ENCODE measurements around the gene TPD52L2. TPM values are rescaled to one million over a fixed set of nuclear protein-coding genes. Genes with fewer than 3 reads are reported as not detected.

Gene TPD52L2
- polyA plus RNA-seq, 3 donors, result 137 to 167 (median 144) TPM

- Mint-ChIP-seq H3K36me3 (peaks cover 62 to 88% of the 10 kb centered on the region in 2 donors), H3K4me3 (no peak overlapping the region), H3K27ac (peak overlapping the region; percentile 2 to 99 (median 77)), H3K27me3 (ENCODE audit: low read depth in 3 of 3) (peaks cover 0 to 4% (median 1%) of the 10 kb centered on the region in 3 donors), H3K9me3 (peaks cover 0 to 2% (median 0%) of the 10 kb centered on the region in 7 donors), H3K4me1 (peaks cover 56% of the 10 kb centered on the region)
- peaks cover 65% of the 10 kb centered on the region for H4K20me1 ChIP-seq (ENCODE audit: insufficient read depth, low read length)
- peaks cover 37 to 50% of the 10 kb centered on the region in 2 donors for H3K4me1 ChIP-seq (ENCODE audit: control insufficient read depth in 1 of 2, insufficient read depth in 2 of 2, low read length in 2 of 2)
- no peak overlapping the region for H3K9ac ChIP-seq (ENCODE audit: insufficient read depth, low read length, poor library complexity, severe bottlenecking)
- 89% methylated on average over 15 of the region's 19 CpGs for WGBS (ENCODE audit: insufficient coverage)
- TF ChIP-seq CTCF (IDR thresholded peaks at IDR 0.05), result no peak
- peaks cover 74% of the 10 kb centered on the region for H3K79me2 ChIP-seq (ENCODE audit: insufficient read depth, low read length)
- DNase-seq, result no peak
- H3K27me3 ChIP-seq (ENCODE audit: control insufficient read depth in 2 of 2, insufficient read depth in 2 of 2, low read length in 2 of 2), result no peaks in the 10 kb centered on the region
- intact Hi-C loops (cut with micrococcal nuclease), result no loop called here
- no peaks in the 10 kb centered on the region for H3K9me3 ChIP-seq (replicated peaks in 1 of 2; ENCODE audit: control insufficient read depth in 1 of 2, insufficient read depth in 1 of 2, low read length in 2 of 2)
- H2AFZ ChIP-seq (ENCODE audit: insufficient read depth, low read depth, low read length, poor library complexity, severe bottlenecking), result no peak overlapping the region
- H3K4me3 ChIP-seq (replicated peaks in 1 of 3; ENCODE audit: low read depth in 2 of 3, low read length in 3 of 3), result no peak overlapping the region
- peak overlapping the region in 1 of 2 donors; percentile 49 for H3K27ac ChIP-seq (ENCODE audit: low read depth in 1 of 2, low read length in 2 of 2)
- no peak overlapping the region for H3K4me2 ChIP-seq (replicated peaks; ENCODE audit: extremely low read depth, low read length, poor library complexity, severe bottlenecking)
- H3K36me3 ChIP-seq (replicated peaks in 1 of 2; ENCODE audit: control insufficient read depth in 1 of 2, insufficient read depth in 2 of 2, low read length in 2 of 2), result peaks cover 59 to 73% of the 10 kb centered on the region in 2 donors
Measured at GRCh38 chr20:63876489-63877036, 11.5 kb downstream of the TPD52L2 start.

GRCh38 chr20:63877755-63878470 lies 12.8 kb downstream of the TPD52L2 start:
- H4K20me1 ChIP-seq (ENCODE audit: insufficient read depth, low read length), result peaks cover 78% of the 10 kb centered on the region
- DNase-seq, result no peak
- H3K4me2 ChIP-seq (replicated peaks; ENCODE audit: extremely low read depth, low read length, poor library complexity, severe bottlenecking), result no peak overlapping the region
- peak overlapping the region in 1 of 2 donors; percentile 51 for H3K27ac ChIP-seq (ENCODE audit: low read depth in 1 of 2, low read length in 2 of 2)
- Mint-ChIP-seq H3K4me1 (peaks cover 45% of the 10 kb centered on the region), H3K4me3 (no peak overlapping the region), H3K27me3 (ENCODE audit: low read depth in 3 of 3) (peaks cover 0 to 4% (median 1%) of the 10 kb centered on the region in 3 donors), H3K9me3 (peaks cover 0 to 2% (median 0%) of the 10 kb centered on the region in 7 donors), H3K27ac (peak overlapping the region in 6 of 7 donors; percentile 28 to 60 (median 45)), H3K36me3 (peaks cover 66 to 88% of the 10 kb centered on the region in 2 donors)
- no peaks in the 10 kb centered on the region for H3K27me3 ChIP-seq (ENCODE audit: control insufficient read depth in 2 of 2, insufficient read depth in 2 of 2, low read length in 2 of 2)
- peaks cover 77% of the 10 kb centered on the region for H3K79me2 ChIP-seq (ENCODE audit: insufficient read depth, low read length)
- no peak overlapping the region for H2AFZ ChIP-seq (ENCODE audit: insufficient read depth, low read depth, low read length, poor library complexity, severe bottlenecking)
- intact Hi-C loops (cut with micrococcal nuclease), result no loop called here
- H3K9me3 ChIP-seq (replicated peaks in 1 of 2; ENCODE audit: control insufficient read depth in 1 of 2, insufficient read depth in 1 of 2, low read length in 2 of 2), result no peaks in the 10 kb centered on the region
- no peak overlapping the region for H3K9ac ChIP-seq (ENCODE audit: insufficient read depth, low read length, poor library complexity, severe bottlenecking)
- TF ChIP-seq CTCF (IDR thresholded peaks at IDR 0.05), result no peak
- no peak overlapping the region for H3K4me3 ChIP-seq (replicated peaks in 1 of 3; ENCODE audit: low read depth in 2 of 3, low read length in 3 of 3)
- 69% methylated on average over 32 of the region's 32 CpGs for WGBS (ENCODE audit: insufficient coverage)
- peaks cover 69 to 79% of the 10 kb centered on the region in 2 donors for H3K36me3 ChIP-seq (replicated peaks in 1 of 2; ENCODE audit: control insufficient read depth in 1 of 2, insufficient read depth in 2 of 2, low read length in 2 of 2)
- H3K4me1 ChIP-seq (ENCODE audit: control insufficient read depth in 1 of 2, insufficient read depth in 2 of 2, low read length in 2 of 2), result peaks cover 23 to 37% of the 10 kb centered on the region in 2 donors
